Measurements from ENCODE around the gene KCNC1. TPM values are rescaled to one million over a fixed set of nuclear protein-coding genes. Genes with fewer than 3 reads are reported as not detected.
A peak's percentile ranks its signal among the peaks of the same experiment; 100 is the strongest.

The KCNC1 gene
- total and polyA plus RNA-seq, 4 donors: not detected

GRCh38 chr11:17813391-17814059, 78.9 kb downstream of the KCNC1 start:
- H3K36me3 ChIP-seq (ENCODE audit: control insufficient read depth in 1 of 2, insufficient read depth in 2 of 2, low read length in 1 of 2): no peaks in the 10 kb centered on the region
- no peak overlapping the region for H3K4me3 ChIP-seq (ENCODE audit: low read length in 2 of 2)
- H3K9me3 ChIP-seq (ENCODE audit: control insufficient read depth, low read length): no peaks in the 10 kb centered on the region
- no peak for DNase-seq
- intact Hi-C loops (cut with DNase I): loop anchor here in 1 of 2 donors (5.0 kb wide), 1 partner anchor 144 kb away; no protein-coding TSS in a partner anchor
- WGBS, 2 donors: 32 to 41% methylated on average over 2 of the region's 2 CpGs
- no peaks in the 10 kb centered on the region for H3K27me3 ChIP-seq (ENCODE audit: control insufficient read depth in 1 of 2, insufficient read depth in 2 of 2, low read length in 1 of 2)
- peaks cover 0 to 5% of the 10 kb centered on the region in 2 donors for H3K4me1 ChIP-seq (ENCODE audit: control insufficient read depth in 1 of 2, insufficient read depth in 2 of 2, low read length in 2 of 2)
- ATAC-seq (ENCODE audit: low FRiP score): no peak
- H3K27ac ChIP-seq (ENCODE audit: low read depth in 1 of 2, low read length in 2 of 2): peak overlapping the region in 1 of 2 donors; percentile 47

- no peak overlapping the region for H3K27ac ChIP-seq (ENCODE audit: low read depth in 1 of 2, low read length in 2 of 2)
- WGBS, 2 donors: 22 to 52% methylated on average over 1 of the region's 1 CpG
- H3K4me1 ChIP-seq (ENCODE audit: control insufficient read depth in 1 of 2, insufficient read depth in 2 of 2, low read length in 2 of 2): peaks cover 0 to 5% of the 10 kb centered on the region in 2 donors
- H3K36me3 ChIP-seq (ENCODE audit: control insufficient read depth in 1 of 2, insufficient read depth in 2 of 2, low read length in 1 of 2): no peaks in the 10 kb centered on the region
- DNase-seq (no peak), ATAC-seq (ENCODE audit: low FRiP score) (no peak)
- intact Hi-C loops (cut with DNase I): loop anchor here in 1 of 2 donors (5.0 kb wide), 1 partner anchor 143 kb away; no protein-coding TSS in a partner anchor
- no peak overlapping the region for H3K4me3 ChIP-seq (ENCODE audit: low read length in 2 of 2)
- H3K9me3 ChIP-seq (ENCODE audit: control insufficient read depth, low read length): no peaks in the 10 kb centered on the region
- H3K27me3 ChIP-seq (ENCODE audit: control insufficient read depth in 1 of 2, insufficient read depth in 2 of 2, low read length in 1 of 2): no peaks in the 10 kb centered on the region
Measured at GRCh38 chr11:17814546-17814945, 80.0 kb downstream of the KCNC1 start.

- Histone ChIP-seq H3K4me1 (ENCODE audit: control insufficient read depth in 1 of 2, insufficient read depth in 2 of 2, low read length in 2 of 2) (peaks cover 0 to 5% of the 10 kb centered on the region in 2 donors), H3K4me3 (ENCODE audit: low read length in 2 of 2) (no peak overlapping the region), H3K36me3 (ENCODE audit: control insufficient read depth in 1 of 2, insufficient read depth in 2 of 2, low read length in 1 of 2) (no peaks in the 10 kb centered on the region), H3K27ac (ENCODE audit: low read depth in 1 of 2, low read length in 2 of 2) (no peak overlapping the region), H3K9me3 (ENCODE audit: control insufficient read depth, low read length) (no peaks in the 10 kb centered on the region), H3K27me3 (ENCODE audit: control insufficient read depth in 1 of 2, insufficient read depth in 2 of 2, low read length in 1 of 2) (no peaks in the 10 kb centered on the region)
- no peak for DNase-seq
- intact Hi-C loops (cut with DNase I): no loop called here
- WGBS, 2 donors: 80 to 88% methylated on average over 4 of the region's 4 CpGs
- ATAC-seq (ENCODE audit: low FRiP score): no peak
Measured at GRCh38 chr11:17816232-17816931, 81.8 kb downstream of the KCNC1 start.

- 24 to 28% methylated on average over 4 of the region's 4 CpGs for WGBS, 2 donors
- peak; percentile 29 for ATAC-seq (ENCODE audit: low FRiP score)
- intact Hi-C loops (cut with DNase I): no loop called here
Measured at GRCh38 chr11:17821648-17822400, 87.2 kb downstream of the KCNC1 start.

GRCh38 chr11:17822401-17822781, 87.8 kb downstream of the KCNC1 start:
- Histone ChIP-seq H3K9me3 (ENCODE audit: control insufficient read depth, low read length) (no peaks in the 10 kb centered on the region), H3K4me3 (ENCODE audit: low read length in 2 of 2) (no peak overlapping the region), H3K36me3 (ENCODE audit: control insufficient read depth in 1 of 2, insufficient read depth in 2 of 2, low read length in 1 of 2) (no peaks in the 10 kb centered on the region), H3K27ac (ENCODE audit: low read depth in 1 of 2, low read length in 2 of 2) (no peak overlapping the region), H3K27me3 (ENCODE audit: control insufficient read depth in 1 of 2, insufficient read depth in 2 of 2, low read length in 1 of 2) (no peaks in the 10 kb centered on the region), H3K4me1 (ENCODE audit: control insufficient read depth in 1 of 2, insufficient read depth in 2 of 2, low read length in 2 of 2) (peaks cover 2 to 4% of the 10 kb centered on the region in 2 donors)
- WGBS, 2 donors: 65 to 67% methylated on average over 5 of the region's 5 CpGs
- intact Hi-C loops (cut with DNase I): no loop called here
- no peak for ATAC-seq (ENCODE audit: low FRiP score)
- DNase-seq: no peak

More at GRCh38 chr11:17821648-17822400, 87.2 kb downstream of the KCNC1 start:
- no peak overlapping the region for H3K27ac ChIP-seq (ENCODE audit: low read depth in 1 of 2, low read length in 2 of 2)
- H3K9me3 ChIP-seq (ENCODE audit: control insufficient read depth, low read length): no peaks in the 10 kb centered on the region
- no peak overlapping the region for H3K4me3 ChIP-seq (ENCODE audit: low read length in 2 of 2)
- peaks cover 2 to 4% of the 10 kb centered on the region in 2 donors for H3K4me1 ChIP-seq (ENCODE audit: control insufficient read depth in 1 of 2, insufficient read depth in 2 of 2, low read length in 2 of 2)
- no peaks in the 10 kb centered on the region for H3K27me3 ChIP-seq (ENCODE audit: control insufficient read depth in 1 of 2, insufficient read depth in 2 of 2, low read length in 1 of 2)
- no peaks in the 10 kb centered on the region for H3K36me3 ChIP-seq (ENCODE audit: control insufficient read depth in 1 of 2, insufficient read depth in 2 of 2, low read length in 1 of 2)
- peak in 1 of 2 donors; percentile 63 for DNase-seq

- no peak for ATAC-seq (ENCODE audit: low FRiP score)
- WGBS, 2 donors: 97% methylated on average over 5 of the region's 5 CpGs
- H3K9me3 ChIP-seq (ENCODE audit: control insufficient read depth, low read length): no peaks in the 10 kb centered on the region
Measured at GRCh38 chr11:17827006-17827405, 92.4 kb downstream of the KCNC1 start.

GRCh38 chr11:17828311-17828751, 93.8 kb downstream of the KCNC1 start:
- DNase-seq: peak; percentile 81 to 84
- peak; percentile 91 for ATAC-seq (ENCODE audit: low FRiP score)

More at GRCh38 chr11:17827006-17827405, 92.4 kb downstream of the KCNC1 start:
- Histone ChIP-seq H3K27ac (ENCODE audit: low read depth in 1 of 2, low read length in 2 of 2) (no peak overlapping the region), H3K4me1 (ENCODE audit: control insufficient read depth in 1 of 2, insufficient read depth in 2 of 2, low read length in 2 of 2) (peaks cover 3 to 4% of the 10 kb centered on the region in 2 donors), H3K4me3 (ENCODE audit: low read length in 2 of 2) (no peak overlapping the region), H3K36me3 (ENCODE audit: control insufficient read depth in 1 of 2, insufficient read depth in 2 of 2, low read length in 1 of 2) (no peaks in the 10 kb centered on the region), H3K27me3 (ENCODE audit: control insufficient read depth in 1 of 2, insufficient read depth in 2 of 2, low read length in 1 of 2) (no peaks in the 10 kb centered on the region)
- intact Hi-C loops (cut with DNase I): loop anchor here in 1 of 2 donors (5.0 kb wide), 1 partner anchor 95 kb away; the partner anchor contains the start of gene KCNC1
- DNase-seq: no peak

GRCh38 chr11:17831228-17831627, 96.6 kb downstream of the KCNC1 start:
- 96% methylated on average over 1 of the region's 1 CpG for WGBS, 2 donors
- intact Hi-C loops (cut with DNase I): no loop called here
- no peak for ATAC-seq (ENCODE audit: low FRiP score)

More at GRCh38 chr11:17828311-17828751, 93.8 kb downstream of the KCNC1 start:
- 5 to 16% methylated on average over 9 of the region's 9 CpGs for WGBS, 2 donors
- peaks cover 0 to 3% of the 10 kb centered on the region in 2 donors for H3K4me1 ChIP-seq (ENCODE audit: control insufficient read depth in 1 of 2, insufficient read depth in 2 of 2, low read length in 2 of 2)
- no peaks in the 10 kb centered on the region for H3K9me3 ChIP-seq (ENCODE audit: control insufficient read depth, low read length)
- H3K36me3 ChIP-seq (ENCODE audit: control insufficient read depth in 1 of 2, insufficient read depth in 2 of 2, low read length in 1 of 2): no peaks in the 10 kb centered on the region
- H3K27me3 ChIP-seq (ENCODE audit: control insufficient read depth in 1 of 2, insufficient read depth in 2 of 2, low read length in 1 of 2): no peaks in the 10 kb centered on the region
- intact Hi-C loops (cut with DNase I): loop anchor here in 1 of 2 donors (5.0 kb wide), 1 partner anchor 96 kb away; the partner anchor contains the start of gene KCNC1
- no peak overlapping the region for H3K4me3 ChIP-seq (ENCODE audit: low read length in 2 of 2)
- no peak overlapping the region for H3K27ac ChIP-seq (ENCODE audit: low read depth in 1 of 2, low read length in 2 of 2)

More at GRCh38 chr11:17831228-17831627, 96.6 kb downstream of the KCNC1 start:
- Histone ChIP-seq H3K36me3 (ENCODE audit: control insufficient read depth in 1 of 2, insufficient read depth in 2 of 2, low read length in 1 of 2) (no peaks in the 10 kb centered on the region), H3K4me1 (ENCODE audit: control insufficient read depth in 1 of 2, insufficient read depth in 2 of 2, low read length in 2 of 2) (peaks cover 0 to 3% of the 10 kb centered on the region in 2 donors), H3K27ac (ENCODE audit: low read depth in 1 of 2, low read length in 2 of 2) (no peak overlapping the region), H3K27me3 (ENCODE audit: control insufficient read depth in 1 of 2, insufficient read depth in 2 of 2, low read length in 1 of 2) (no peaks in the 10 kb centered on the region), H3K9me3 (ENCODE audit: control insufficient read depth, low read length) (no peaks in the 10 kb centered on the region), H3K4me3 (ENCODE audit: low read length in 2 of 2) (no peak overlapping the region)
- DNase-seq: no peak
